Skeletal muscle satellite cell (primary cell): Measurements from ENCODE around the gene VEGFD.

Experiments used
- H3K27me3 ChIP-seq: 2 replicates; pipeline ENCODE4 v1.7.0; 2013; ENCODE audit warnings: low read length; ENCODE audit not compliant: control insufficient read depth, insufficient read depth
- H3K36me3 ChIP-seq: 2 replicates; pipeline ENCODE4 v1.7.0; 2013; ENCODE audit warnings: mild to moderate bottlenecking, control low read depth, low read length; ENCODE audit not compliant: insufficient read depth
- H3K4me1 ChIP-seq: 2 replicates; pipeline ENCODE4 v1.7.0; 2013; ENCODE audit warnings: low read length; ENCODE audit not compliant: control insufficient read depth, insufficient read depth
- H3K4me2 ChIP-seq: 2 replicates; pipeline ENCODE4 v1.7.0; 2013; ENCODE audit warnings: mild to moderate bottlenecking, low read length
- H3K4me3 ChIP-seq: 2 replicates; pipeline ENCODE4 v1.7.0; 2013; ENCODE audit warnings: low read length
- H3K9ac ChIP-seq: 2 replicates; pipeline ENCODE4 v1.7.0; 2013; ENCODE audit warnings: mild to moderate bottlenecking, low read depth, low read length, moderate library complexity
- H3K9me3 ChIP-seq: replicated peaks from 2 replicates; pipeline ENCODE4 v1.7.0; 2013; ENCODE audit warnings: mild to moderate bottlenecking, control low read depth, low read length

VEGFD gene

DNA sequence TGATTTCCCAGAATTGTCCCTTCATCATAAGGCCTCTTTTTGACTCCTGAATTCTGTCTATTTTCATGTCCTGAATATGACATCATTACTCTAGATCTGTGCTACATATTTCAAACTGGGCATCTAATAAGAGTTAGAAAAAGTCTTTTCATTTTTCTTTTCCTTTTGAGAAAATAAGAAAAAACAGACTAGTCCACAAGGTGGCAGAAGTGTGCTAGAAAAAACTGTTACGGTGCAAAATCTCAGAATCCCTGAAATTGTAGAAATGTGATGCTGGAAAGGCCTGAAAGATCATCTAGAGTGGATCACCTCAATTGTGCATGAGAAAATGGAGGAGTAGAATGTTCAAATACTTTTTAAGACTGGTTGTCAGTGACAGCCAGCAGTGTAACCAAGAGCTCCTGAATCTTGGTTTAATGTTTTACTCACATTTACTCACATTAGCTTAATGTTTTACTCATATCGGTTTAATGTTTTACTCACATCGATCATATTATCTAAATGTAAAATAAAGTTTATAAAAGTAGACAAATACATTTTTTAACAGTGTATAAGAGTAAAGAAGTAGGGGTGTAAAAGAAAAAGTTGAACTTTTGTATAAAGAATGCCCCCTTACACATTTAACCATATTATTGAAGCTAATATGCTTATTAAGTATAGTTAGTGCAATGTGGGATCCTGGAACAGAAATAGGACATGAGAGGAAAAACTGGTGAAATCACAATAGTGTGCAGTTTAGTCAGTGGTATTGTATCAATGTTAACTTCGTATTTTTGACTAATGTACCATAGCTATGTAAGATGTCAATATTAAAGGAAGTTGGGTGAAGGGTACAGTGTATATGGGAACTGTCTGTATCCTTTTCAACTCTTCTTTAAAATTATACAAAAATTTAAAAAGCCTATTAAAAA is 84.0 kb downstream of the VEGFD start:
- Histone ChIP-seq H3K27me3 (peaks cover 8% of the 10 kb centered on the region), H3K4me3 (no peak overlapping the region), H3K9me3 (no peaks in the 10 kb centered on the region), H3K4me1 (no peaks in the 10 kb centered on the region), H3K9ac (no peak overlapping the region), H3K36me3 (no peaks in the 10 kb centered on the region), H3K4me2 (no peak overlapping the region)

DNA sequence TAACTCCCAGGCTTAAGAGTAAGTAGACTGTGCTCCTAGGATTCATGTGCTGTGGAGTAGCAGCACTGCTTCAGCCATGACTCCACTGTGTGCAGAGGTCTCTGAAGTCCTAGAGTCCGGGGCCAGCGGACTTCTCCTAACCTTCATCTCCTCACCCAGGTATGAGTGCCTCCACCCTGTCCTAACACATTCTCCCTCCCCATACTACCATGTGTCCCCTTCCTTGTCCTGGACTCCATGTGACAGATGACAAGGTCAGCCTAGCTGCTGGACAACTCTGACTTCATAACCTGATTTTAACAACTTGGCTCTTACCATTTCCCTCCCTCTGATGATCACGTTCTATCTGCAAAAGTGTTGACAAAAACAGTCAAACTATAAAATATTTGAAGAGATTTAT is 85.4 kb downstream of the VEGFD start:
- no peak overlapping the region for H3K4me2 ChIP-seq
- no peak overlapping the region for H3K4me3 ChIP-seq
- peaks cover 8% of the 10 kb centered on the region for H3K27me3 ChIP-seq
- no peaks in the 10 kb centered on the region for H3K36me3 ChIP-seq
- no peaks in the 10 kb centered on the region for H3K9me3 ChIP-seq
- no peaks in the 10 kb centered on the region for H3K4me1 ChIP-seq
- H3K9ac ChIP-seq = no peak overlapping the region

DNA sequence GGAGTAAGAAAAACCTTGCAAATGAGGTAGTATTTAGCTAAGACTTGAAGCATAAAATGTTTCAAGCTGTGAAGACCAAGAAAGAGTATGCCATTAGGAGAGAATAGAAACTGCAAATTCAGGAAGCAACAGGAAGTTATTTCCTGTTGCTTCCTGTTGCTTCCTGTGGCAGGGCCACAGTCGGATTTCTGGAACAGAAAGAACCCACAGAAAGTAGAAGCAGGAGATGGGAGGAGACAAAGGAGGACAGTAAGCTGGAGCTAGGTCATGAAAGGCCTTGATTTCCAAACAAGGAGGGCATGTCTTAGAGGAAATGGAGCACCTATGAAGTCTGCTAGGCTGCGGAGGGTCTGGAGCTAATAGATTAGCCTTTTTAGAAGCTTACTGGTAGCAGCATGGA is 86.0 kb downstream of the VEGFD start:
- H3K4me2 ChIP-seq = no peak overlapping the region
- H3K9me3 ChIP-seq = no peaks in the 10 kb centered on the region
- H3K36me3 ChIP-seq = no peaks in the 10 kb centered on the region
- H3K27me3 ChIP-seq = peaks cover 8% of the 10 kb centered on the region
- H3K4me3 ChIP-seq = no peak overlapping the region
- no peaks in the 10 kb centered on the region for H3K4me1 ChIP-seq
- H3K9ac ChIP-seq = no peak overlapping the region
